Measurements from ENCODE around the gene KIF26B.

KIF26B gene

DNA sequence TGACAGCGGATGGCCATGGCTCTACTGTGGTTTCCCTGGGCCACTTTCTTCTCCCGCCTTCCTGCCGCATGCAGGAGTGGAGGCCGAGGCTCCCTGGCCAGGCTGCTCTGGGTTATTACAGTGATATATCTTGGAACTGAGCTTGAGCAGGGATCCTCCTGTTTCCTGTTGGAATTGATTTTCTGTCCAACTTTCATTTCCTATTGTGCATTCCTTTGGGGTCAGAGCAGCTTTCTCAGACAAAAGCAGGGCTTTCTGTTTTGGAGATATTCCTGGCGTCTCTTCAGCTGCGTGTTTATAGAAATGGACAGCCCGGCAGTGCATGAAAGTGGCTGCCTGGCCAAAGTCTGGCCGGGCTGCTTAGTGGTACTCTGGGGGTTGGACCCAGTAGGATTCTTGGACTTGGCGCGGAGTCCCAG lies 146.4 kb downstream of the KIF26B start:
- DNase-seq (ENCODE audit: low read depth) = no peak
- H3K4me3 ChIP-seq (ENCODE audit: control insufficient read depth, low read depth, low read length) = no peak overlapping the region
- TF ChIP-seq, protein P1, sequence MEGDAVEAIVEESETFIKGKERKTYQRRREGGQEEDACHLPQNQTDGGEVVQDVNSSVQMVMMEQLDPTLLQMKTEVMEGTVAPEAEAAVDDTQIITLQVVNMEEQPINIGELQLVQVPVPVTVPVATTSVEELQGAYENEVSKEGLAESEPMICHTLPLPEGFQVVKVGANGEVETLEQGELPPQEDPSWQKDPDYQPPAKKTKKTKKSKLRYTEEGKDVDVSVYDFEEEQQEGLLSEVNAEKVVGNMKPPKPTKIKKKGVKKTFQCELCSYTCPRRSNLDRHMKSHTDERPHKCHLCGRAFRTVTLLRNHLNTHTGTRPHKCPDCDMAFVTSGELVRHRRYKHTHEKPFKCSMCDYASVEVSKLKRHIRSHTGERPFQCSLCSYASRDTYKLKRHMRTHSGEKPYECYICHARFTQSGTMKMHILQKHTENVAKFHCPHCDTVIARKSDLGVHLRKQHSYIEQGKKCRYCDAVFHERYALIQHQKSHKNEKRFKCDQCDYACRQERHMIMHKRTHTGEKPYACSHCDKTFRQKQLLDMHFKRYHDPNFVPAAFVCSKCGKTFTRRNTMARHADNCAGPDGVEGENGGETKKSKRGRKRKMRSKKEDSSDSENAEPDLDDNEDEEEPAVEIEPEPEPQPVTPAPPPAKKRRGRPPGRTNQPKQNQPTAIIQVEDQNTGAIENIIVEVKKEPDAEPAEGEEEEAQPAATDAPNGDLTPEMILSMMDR (IDR thresholded peaks at IDR 0.05; ENCODE audit: control insufficient read depth, insufficient read depth, low read depth, low read length, missing control alignments) = no peak

DNA sequence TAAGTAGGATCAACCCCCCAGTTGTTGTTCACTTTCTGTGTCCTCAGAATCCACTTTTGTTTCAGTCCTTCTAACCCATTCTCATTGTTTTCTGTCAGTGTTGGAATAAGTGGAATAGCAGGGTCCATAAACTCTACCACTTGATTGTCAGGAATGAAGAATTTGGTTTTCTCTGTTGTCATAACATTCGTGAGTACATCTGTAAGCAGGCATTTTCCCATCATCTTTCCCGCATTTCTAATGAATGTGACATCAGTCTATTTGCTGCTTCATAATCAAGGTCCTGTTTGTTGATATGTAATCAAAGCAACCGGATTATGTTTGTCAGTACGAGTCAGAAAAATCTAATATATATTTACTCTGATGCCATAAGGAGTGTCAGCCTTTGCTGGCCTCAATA lies 147.1 kb downstream of the KIF26B start:
- TF ChIP-seq, protein P1 (IDR thresholded peaks at IDR 0.05; ENCODE audit: control insufficient read depth, insufficient read depth, low read depth, low read length, missing control alignments) = no peak
- no peak overlapping the region for H3K4me3 ChIP-seq (ENCODE audit: control insufficient read depth, low read depth, low read length)
- DNase-seq (ENCODE audit: low read depth) = no peak

DNA sequence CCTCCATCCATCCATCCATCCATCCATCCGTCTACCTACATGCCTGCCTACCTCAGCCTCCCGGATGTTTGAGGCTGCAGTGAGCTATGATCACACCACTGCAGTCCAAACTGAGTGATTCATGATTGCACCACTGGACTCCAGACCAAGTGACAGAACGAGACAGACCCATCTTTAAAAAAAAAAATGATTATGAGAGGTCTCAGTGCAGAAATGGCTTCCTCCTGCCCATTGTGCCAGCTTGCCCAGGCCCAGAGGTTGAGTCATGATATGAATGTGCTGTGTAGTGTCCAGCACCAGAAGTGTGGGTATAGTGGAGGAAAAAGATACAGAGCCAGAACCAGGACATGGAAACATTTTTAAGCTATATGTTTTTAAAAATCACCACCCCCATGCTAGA lies 149.9 kb downstream of the KIF26B start:
- no peak overlapping the region for H3K4me3 ChIP-seq (ENCODE audit: control insufficient read depth, low read depth, low read length)
- TF ChIP-seq, protein P1 (IDR thresholded peaks at IDR 0.05; ENCODE audit: control insufficient read depth, insufficient read depth, low read depth, low read length, missing control alignments) = no peak
- DNase-seq (ENCODE audit: low read depth) = no peak

DNA sequence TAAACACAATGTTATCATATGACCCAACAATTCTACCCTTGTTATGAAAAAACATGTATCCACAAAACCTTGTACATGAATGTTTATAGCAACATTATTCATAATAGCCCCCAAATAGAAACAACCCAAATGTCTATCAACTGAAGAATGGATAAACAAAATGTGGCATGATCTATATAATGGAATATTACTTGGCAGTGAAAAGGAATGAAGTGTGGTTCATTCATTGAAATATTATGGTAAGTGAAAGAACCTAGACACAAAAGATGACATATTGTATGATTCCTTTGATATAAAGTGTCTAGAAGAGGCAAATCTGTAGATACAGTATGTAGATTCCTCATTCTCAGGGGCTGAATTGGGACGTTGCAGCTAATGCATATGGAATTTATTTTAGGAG lies 151.2 kb downstream of the KIF26B start:
- no peak for DNase-seq (ENCODE audit: low read depth)
- TF ChIP-seq, protein P1 (IDR thresholded peaks at IDR 0.05; ENCODE audit: control insufficient read depth, insufficient read depth, low read depth, low read length, missing control alignments) = no peak
- H3K4me3 ChIP-seq (ENCODE audit: control insufficient read depth, low read depth, low read length) = no peak overlapping the region

DNA sequence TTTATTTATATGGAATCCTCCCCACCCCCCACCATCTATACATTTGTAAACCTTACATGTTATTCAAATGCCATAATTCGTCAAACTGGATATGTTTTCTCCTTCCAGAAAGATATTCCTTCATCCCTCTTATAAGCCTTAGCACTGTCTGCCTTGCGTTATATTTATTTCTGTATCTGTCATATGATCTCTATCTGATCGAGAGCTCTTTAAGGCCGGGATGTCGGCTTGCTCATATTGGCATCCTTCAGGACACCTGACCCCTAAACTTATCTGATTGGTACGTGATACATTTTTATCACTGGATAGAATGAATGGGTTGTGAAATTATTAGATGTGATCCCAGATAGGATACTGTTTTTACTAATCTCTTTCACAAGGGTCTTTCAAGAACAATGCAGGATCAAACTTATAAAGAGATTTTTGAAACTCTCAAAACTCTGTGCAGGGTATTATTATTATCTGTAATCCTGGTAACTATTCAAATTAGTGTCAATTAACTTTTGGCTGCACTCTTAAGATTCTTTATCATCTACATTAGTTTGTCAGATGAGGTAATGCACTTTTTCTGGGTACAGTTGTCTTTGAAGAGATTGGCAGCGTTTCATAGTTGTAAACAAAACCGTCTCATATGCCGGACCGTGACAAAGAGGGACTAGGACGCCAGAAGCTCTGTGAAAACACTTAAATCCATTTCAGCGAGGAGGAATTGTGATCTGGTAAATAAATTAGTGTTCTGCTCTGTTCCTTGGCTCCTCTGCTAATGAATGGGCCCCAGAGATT lies 152.0 kb downstream of the KIF26B start:
- DNase-seq (ENCODE audit: low read depth) = no peak
- TF ChIP-seq, protein P1 (IDR thresholded peaks at IDR 0.05; ENCODE audit: control insufficient read depth, insufficient read depth, low read depth, low read length, missing control alignments) = no peak
- no peak overlapping the region for H3K4me3 ChIP-seq (ENCODE audit: control insufficient read depth, low read depth, low read length)

DNA sequence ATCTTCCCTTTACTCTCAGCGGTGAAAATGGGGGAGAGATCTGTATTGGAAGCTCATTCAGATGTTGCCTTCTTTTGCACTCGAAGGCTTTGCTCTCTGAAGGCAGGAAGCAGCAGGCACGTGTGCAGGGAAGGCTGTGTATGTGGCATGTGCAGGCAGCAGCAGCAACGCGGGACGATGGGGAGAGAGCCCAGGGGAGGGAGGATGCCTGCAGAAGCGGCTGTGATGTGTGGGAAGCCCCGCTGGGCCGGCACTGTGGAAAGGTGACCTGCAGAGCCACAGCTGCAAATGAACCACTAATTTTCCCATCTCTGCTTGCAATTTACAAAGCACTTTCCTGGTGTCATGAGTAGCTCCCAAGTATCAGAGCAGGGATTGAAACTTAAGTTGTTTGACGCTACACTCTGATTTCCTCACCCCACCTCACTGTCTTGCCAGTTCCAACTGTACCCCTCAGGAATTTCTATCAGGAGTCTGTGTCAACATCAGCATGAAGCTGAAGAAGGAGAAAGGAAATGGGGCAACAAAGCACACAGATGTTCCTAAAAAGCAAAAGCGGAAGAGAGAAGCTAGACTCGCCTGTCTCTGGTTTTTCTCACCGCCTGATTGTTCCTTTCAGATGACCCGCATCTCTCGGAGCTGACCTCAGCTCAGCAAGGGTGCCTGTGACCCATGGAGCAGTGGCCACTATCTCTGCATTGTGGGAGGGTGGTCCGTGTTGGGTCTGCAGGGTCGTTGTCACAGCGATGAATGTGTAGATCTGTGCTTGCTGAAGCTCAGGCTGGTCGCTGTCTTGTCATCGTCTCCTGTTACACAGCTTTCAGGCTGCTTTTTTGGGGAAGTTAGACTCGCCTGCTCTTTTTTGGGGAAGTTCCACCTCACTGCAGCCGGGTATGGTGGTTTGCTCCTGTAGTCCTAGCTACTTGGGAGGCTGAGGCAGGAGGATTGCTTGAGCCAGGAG lies 156.1 kb downstream of the KIF26B start:
- no peak overlapping the region for H3K4me3 ChIP-seq (ENCODE audit: control insufficient read depth, low read depth, low read length)
- no peak for DNase-seq (ENCODE audit: low read depth)
- TF ChIP-seq, protein P1 (IDR thresholded peaks at IDR 0.05; ENCODE audit: control insufficient read depth, insufficient read depth, low read depth, low read length, missing control alignments) = no peak

Data from AG09309 (cell line).